Ectodermal cell (in vitro differentiated cells): ENCODE results near the gene RNU6-9.
"Not testable (repeated sequence)": the region's sequence is repeated elsewhere in the genome, so short reads cannot be mapped to it uniquely, and the experiment has no call there.

Experiments
- H3K27ac ChIP-seq: 2 replicates; pipeline ENCODE4 v1.7.0; 2013; ENCODE audit warnings: mild to moderate bottlenecking, low read depth, low read length; ENCODE audit not compliant: insufficient read depth, poor library complexity, severe bottlenecking
- H3K27me3 ChIP-seq: 2 replicates; pipeline ENCODE4 v1.7.0; 2013; ENCODE audit warnings: mild to moderate bottlenecking, low read length; ENCODE audit not compliant: insufficient read depth, control insufficient read depth, poor library complexity, severe bottlenecking
- H3K36me3 ChIP-seq: one replicate; pipeline ENCODE4 v1.7.0; 2013; ENCODE audit warnings: low read length; ENCODE audit not compliant: control insufficient read depth, insufficient read depth
- H3K4me1 ChIP-seq: one replicate; pipeline ENCODE4 v1.7.0; 2013; ENCODE audit warnings: low read length; ENCODE audit not compliant: control insufficient read depth, insufficient read depth
- H3K4me3 ChIP-seq: 2 replicates; pipeline ENCODE4 v1.7.0; 2013; ENCODE audit warnings: low read depth, low read length, control low read depth; ENCODE audit not compliant: insufficient read depth
- H3K9me3 ChIP-seq: 2 replicates; pipeline ENCODE4 v1.7.0; 2013; ENCODE audit warnings: mild to moderate bottlenecking, low read length, moderate library complexity; ENCODE audit not compliant: control insufficient read depth
- WGBS, 2 experiments: methylation state at CpG; one replicate each; pipeline ENCODE4 v1.1.7; 2013; ENCODE audit warnings: missing lambda C conversion rate in 2 of 2; 5-methylcytosine and 5-hydroxymethylcytosine counted together

The RNU6-9 gene

DNA sequence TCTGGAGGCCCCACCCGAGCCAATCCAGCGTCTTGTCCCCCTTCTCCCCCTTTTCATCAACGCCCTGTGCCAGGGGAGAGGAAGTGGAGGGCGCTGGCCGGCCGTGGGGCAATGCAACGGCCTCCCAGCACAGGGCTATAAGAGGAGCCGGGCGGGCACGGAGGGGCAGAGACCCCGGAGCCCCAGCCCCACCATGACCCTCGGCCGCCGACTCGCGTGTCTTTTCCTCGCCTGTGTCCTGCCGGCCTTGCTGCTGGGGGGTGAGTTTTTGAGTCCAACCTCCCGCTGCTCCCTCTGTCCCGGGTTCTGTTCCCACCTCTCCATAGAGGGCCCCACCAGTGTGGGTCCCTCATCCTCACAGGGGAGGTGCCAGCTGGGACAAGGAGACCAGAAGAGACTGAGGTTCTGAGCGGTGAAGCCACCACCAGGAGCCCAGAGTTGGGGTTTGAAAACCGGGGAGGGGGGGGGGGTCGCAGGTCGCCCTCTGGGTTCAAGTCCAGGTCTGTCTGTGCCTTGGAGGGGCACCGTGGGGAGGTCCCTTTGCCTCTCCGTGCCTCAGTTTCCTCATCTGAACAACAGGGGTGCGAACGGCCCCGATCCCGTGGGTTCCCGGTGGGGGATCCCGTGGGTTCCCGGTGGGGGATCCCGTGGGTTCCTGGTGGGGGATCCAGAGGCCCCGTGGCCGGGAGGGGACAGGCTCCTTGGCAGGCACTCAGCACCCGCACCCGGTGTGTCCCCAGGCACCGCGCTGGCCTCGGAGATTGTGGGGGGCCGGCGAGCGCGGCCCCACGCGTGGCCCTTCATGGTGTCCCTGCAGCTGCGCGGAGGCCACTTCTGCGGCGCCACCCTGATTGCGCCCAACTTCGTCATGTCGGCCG is 40.9 kb upstream of the RNU6-9 start, which contains the start of gene ELANE:
Gene ELANE (plus strand): TSS at position 168 of the 878 bp plus-strand sequence. CDS start 26 bp downstream, at position 194.
- H3K4me3 ChIP-seq, result no peak within 1 kb of the TSS
- H3K9me3 ChIP-seq, result no peaks in the 10 kb centered on the region
- H3K4me1 ChIP-seq, result no peaks in the 10 kb centered on the region
- H3K27ac ChIP-seq, result no peak within 1 kb of the TSS
- WGBS, 2 experiments, result 89 to 91% methylated on average over 55 of the region's 55 CpGs
- H3K36me3 ChIP-seq, result no peaks in the 10 kb centered on the region
- peaks cover 4% of the 10 kb centered on the region for H3K27me3 ChIP-seq

- no peak overlapping the region for H3K27ac ChIP-seq
- H3K4me1 ChIP-seq, result no peaks in the 10 kb centered on the region
These were observed 40.2 kb upstream of the RNU6-9 start for GRCh38 chr19:853014-853585.

GRCh38 chr19:853614-854220 is 39.6 kb upstream of the RNU6-9 start:
- H3K4me3 ChIP-seq, H3K36me3 ChIP-seq, H3K4me1 ChIP-seq, H3K27me3 ChIP-seq, H3K27ac ChIP-seq, H3K9me3 ChIP-seq: not testable (repeated sequence)
- WGBS, 2 experiments, result 86 to 94% methylated on average over 11 of the region's 17 CpGs

More at GRCh38 chr19:853014-853585, 40.2 kb upstream of the RNU6-9 start:
- WGBS, 2 experiments, result 92 to 93% methylated on average over 67 of the region's 67 CpGs
- Histone ChIP-seq H3K36me3 (no peaks in the 10 kb centered on the region), H3K9me3 (no peaks in the 10 kb centered on the region), H3K27me3 (peaks cover 4% of the 10 kb centered on the region), H3K4me3 (no peak overlapping the region)

DNA sequence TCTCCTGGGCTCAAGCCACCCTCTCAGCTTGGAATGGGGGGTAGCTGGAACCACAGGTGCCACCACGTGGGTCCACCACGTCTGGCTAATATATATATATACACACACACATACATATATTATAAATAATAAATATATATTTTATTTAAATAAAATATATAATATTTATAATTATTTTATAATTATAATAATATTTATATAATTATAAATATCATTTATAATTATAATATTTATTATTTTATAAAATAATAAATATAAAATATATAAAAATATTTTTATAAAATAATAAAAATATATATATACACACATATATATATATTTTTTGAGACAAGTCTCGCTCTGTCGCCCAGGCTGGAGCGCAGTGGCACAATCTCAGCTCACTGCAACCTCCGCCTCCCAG is 38.7 kb upstream of the RNU6-9 start:
- H3K4me3 ChIP-seq, result no peak overlapping the region
- no peak overlapping the region for H3K27ac ChIP-seq
- peaks cover 10% of the 10 kb centered on the region for H3K27me3 ChIP-seq
- H3K36me3 ChIP-seq, result no peaks in the 10 kb centered on the region
- 97 to 100% methylated on average over 4 of the region's 6 CpGs for WGBS, 2 experiments
- H3K9me3 ChIP-seq, result no peaks in the 10 kb centered on the region
- no peaks in the 10 kb centered on the region for H3K4me1 ChIP-seq

DNA sequence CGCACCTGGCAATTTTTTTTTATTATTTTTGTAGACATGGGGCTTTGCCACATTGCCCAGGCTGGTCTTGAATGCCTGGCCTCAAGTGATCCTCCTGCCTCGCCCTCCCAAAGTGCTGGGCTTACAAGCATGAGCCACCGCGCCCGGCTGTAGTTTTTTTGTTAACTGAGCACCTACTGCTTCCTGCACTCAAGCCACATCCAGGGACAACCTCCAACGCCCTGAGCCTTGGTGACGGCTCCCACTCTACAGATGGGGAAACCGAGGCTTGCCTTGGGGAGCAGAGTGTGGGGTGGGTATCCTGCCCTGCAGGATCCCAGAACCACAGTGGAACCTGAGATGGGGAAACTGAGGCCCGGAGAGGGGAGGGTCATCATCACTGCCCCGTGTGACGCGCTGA is 38.1 kb upstream of the RNU6-9 start:
- 89% methylated on average over 12 of the region's 12 CpGs for WGBS, 2 experiments

DNA sequence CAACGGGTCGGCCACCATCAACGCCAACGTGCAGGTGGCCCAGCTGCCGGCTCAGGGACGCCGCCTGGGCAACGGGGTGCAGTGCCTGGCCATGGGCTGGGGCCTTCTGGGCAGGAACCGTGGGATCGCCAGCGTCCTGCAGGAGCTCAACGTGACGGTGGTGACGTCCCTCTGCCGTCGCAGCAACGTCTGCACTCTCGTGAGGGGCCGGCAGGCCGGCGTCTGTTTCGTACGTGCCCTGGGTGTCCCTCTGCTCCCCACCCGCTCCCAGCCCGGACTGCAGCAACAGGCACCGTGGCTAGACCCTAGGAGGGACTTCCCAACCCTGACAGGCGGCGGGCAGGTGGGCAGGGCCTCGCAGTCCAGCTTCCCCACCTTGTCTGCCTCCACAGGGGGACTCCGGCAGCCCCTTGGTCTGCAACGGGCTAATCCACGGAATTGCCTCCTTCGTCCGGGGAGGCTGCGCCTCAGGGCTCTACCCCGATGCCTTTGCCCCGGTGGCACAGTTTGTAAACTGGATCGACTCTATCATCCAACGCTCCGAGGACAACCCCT is 37.6 kb upstream of the RNU6-9 start:
- H3K4me3 ChIP-seq, result no peak overlapping the region
- H3K4me1 ChIP-seq, result no peaks in the 10 kb centered on the region
- no peaks in the 10 kb centered on the region for H3K9me3 ChIP-seq
- H3K27me3 ChIP-seq, result peaks cover 21% of the 10 kb centered on the region
- 79 to 82% methylated on average over 40 of the region's 40 CpGs for WGBS, 2 experiments
- H3K36me3 ChIP-seq, result no peaks in the 10 kb centered on the region
- H3K27ac ChIP-seq, result no peak overlapping the region

More for the DNA sequence above, 38.1 kb upstream of the RNU6-9 start:
- Histone ChIP-seq H3K4me1 (no peaks in the 10 kb centered on the region), H3K36me3 (no peaks in the 10 kb centered on the region), H3K27ac (no peak overlapping the region), H3K27me3 (peaks cover 16% of the 10 kb centered on the region), H3K9me3 (no peaks in the 10 kb centered on the region), H3K4me3 (no peak overlapping the region)

- H3K4me1 ChIP-seq, result no peaks in the 10 kb centered on the region
- no peaks in the 10 kb centered on the region for H3K9me3 ChIP-seq
- no peak overlapping the region for H3K4me3 ChIP-seq
- no peaks in the 10 kb centered on the region for H3K36me3 ChIP-seq
- no peak overlapping the region for H3K27ac ChIP-seq
- peaks cover 46% of the 10 kb centered on the region for H3K27me3 ChIP-seq
- WGBS, 2 experiments, result 79 to 81% methylated on average over 9 of the region's 9 CpGs
These were observed 35.0 kb upstream of the RNU6-9 start for GRCh38 chr19:858284-858683.

GRCh38 chr19:858868-859843 is 34.1 kb upstream of the RNU6-9 start, which contains the start of gene CFD:
TSS of gene CFD (plus strand) at chr19:859664. CDS start at chr19:859690, 26 bp downstream.
- Histone ChIP-seq H3K9me3 (no peaks in the 10 kb centered on the region), H3K27me3 (peaks cover 49% of the 10 kb centered on the region), H3K4me3 (peak within 1 kb of the TSS; percentile 16), H3K4me1 (no peaks in the 10 kb centered on the region), H3K36me3 (no peaks in the 10 kb centered on the region), H3K27ac (no peak within 1 kb of the TSS)
- WGBS, 2 experiments, result 69 to 78% methylated on average over 24 of the region's 24 CpGs

- Histone ChIP-seq H3K27me3 (peaks cover 49% of the 10 kb centered on the region), H3K9me3 (no peaks in the 10 kb centered on the region), H3K4me3 (no peak overlapping the region), H3K27ac (no peak overlapping the region), H3K36me3 (no peaks in the 10 kb centered on the region), H3K4me1 (no peaks in the 10 kb centered on the region)
- 58 to 60% methylated on average over 33 to 35 of the region's 35 CpGs for WGBS, 2 experiments
These were observed 32.0 kb upstream of the RNU6-9 start for GRCh38 chr19:861141-861755.
